Measurements from ENCODE around the gene DACT2.

DACT2 gene

DNA sequence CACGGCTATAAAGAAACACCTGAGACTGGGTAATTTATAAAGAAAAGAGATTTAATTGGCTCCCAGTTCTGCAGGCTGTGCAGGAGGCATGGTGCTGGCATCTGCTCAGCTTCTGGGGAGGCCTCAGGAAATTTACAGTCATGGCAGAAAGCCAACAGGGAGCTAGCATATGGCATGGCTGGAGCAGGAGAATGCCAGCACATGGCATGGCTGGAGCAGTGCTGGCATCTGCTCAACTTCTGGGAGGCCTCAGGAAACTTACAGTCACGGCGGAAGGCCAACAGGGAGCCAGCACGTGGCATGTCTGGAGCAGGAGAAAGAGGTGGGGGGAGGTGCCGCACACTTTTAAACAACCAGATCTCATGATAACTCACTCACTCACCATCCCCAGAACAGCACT is 32.5 kb upstream of the DACT2 start:
- no peak for DNase-seq (ENCODE audit: low spot score)

DNA sequence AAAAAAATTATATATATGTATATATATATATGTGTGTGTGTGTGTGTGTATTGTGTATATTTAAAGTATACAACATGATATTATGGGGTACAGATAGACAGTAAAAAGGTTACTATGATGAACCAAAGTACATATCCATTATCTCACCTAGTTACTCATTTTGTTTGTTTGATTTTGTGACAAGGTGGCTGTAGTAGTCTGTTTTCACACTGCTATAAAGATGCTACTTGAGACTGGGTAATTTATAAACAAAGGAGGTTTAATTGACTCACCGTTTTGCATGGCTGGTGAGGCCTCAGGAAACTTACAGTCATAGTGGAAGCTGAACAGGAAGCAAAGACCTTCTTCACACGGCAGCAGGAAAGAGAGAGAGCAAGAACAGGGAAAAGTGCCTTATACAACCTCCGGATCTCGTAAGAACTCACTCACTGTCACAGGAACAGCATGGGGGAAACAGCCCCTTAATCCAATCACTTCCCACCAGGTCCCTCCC is 30.2 kb upstream of the DACT2 start:
- no peak for DNase-seq (ENCODE audit: low spot score)

DNA sequence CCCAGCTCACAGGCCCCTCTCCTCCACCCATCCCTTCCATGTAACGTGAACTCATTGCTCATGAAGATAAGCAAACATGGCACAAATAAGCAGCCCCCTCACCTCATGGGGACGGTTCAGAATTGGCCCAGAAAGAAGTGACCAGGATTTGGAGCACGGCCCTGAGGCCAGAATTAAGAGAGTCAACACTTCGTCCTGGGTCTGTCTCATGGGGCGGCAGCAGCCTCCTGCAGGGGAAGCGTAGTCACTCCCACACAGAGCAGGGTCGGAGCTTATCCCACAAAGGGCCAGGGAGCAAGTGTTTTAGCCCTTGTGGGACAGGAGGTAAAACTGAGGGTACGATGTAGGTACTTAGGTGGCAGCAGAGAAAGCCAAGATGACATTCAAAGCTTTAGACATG is 28.6 kb upstream of the DACT2 start:
- DNase-seq (ENCODE audit: low spot score) = no peak

DNA sequence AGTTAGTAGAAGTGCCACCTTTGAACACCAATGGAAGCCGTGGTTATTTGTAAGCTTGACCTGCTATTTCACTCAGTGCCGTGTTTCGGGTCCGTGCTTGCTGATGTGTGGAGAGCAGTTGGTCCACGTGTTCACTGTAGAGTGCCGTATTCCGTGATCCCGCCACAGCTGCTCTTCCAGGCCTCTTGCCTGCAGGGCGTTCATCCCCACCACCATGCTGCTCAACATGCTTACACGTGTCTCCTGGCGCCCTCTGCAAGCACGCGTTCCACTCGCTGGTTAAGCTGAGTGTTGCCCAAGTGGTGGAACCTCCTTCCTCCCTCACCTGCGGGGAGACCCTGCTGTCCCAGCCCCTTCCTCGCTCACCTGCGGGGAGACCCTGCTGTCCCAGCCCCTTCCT is 28.0 kb upstream of the DACT2 start:
- no peak for DNase-seq (ENCODE audit: low spot score)

DNA sequence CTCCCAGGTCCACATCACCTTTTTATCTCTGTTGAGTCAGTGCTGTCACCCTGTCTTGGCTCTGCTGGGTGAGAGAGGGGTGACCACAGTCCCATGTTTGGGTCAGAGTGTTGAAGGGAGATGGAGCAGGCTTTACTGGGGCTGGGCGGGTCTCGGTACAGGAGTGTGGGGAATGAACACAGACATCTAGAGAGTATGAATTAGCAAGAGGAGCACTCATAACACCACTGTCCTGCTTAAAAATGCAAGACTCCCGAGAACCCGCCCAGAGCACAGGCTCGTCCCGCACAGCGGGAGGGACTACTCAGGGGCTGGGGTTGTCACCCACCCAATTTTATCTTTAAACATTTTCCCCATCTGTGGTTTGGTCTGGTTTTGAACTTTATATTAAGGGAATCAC is 27.5 kb upstream of the DACT2 start:
- DNase-seq (ENCODE audit: low spot score) = no peak

DNA sequence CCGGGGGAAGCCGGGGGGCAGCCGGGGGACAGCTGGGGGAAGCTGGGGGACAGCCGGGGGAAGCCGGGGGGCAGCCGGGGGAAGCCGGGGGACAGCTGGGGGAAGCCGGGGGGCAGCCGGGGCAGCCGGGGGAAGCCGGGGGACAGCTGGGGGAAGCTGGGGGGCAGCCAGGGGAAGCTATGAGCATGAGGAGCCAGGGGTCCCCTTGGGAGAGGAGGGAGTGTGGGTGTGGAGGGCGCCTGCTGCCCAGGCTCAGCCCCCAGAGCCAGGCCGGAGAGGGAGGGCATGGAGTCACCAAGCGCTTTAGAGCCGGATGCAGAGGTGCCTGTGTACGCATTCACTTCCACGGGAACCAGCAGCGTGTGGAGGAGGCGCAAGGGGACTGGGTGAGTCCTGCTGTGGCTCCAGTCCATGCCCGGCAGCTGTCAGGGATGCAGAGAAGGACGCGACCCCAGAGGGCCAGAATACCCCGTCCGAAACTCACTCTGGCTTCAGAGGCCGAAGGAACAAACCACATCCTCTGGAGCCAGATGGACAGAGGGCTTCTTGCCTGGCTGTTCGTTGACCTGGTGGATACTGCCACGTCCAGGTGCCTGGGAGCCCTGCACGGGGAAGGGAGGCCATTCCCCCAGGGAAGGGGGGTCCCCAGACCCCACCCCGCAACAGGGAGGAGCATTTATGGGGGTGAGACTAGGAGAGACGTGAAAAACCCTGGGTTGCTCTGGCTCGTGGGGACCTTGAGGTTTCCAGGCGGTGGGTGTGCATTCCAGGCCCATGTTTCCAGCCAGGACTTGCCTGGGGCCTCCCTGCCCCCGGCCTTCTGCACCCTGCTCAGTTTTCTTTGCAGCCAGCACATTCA is 26.5 kb upstream of the DACT2 start:
- DNase-seq (ENCODE audit: low spot score) = no peak

DNA sequence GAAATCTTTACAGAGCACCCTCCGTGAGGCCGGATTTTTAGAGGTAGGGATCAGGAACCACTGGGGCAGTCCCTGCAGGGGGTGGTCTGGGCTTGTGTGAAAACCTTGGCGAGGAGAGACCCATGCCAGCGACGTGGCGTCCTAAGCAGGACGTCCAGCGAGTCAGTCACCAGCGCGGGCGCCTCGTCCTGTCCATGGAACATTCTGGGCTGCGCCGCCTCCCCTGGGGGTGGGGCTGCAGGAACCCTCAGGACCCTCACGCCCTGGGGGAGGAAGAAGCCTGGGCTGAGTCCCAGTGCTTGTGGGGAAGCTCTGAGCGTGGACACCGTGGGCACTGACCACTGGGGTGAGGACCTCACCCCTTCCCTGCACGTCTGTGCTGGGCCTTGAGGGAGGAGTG is 25.7 kb upstream of the DACT2 start:
- no peak for DNase-seq (ENCODE audit: low spot score)

DNA sequence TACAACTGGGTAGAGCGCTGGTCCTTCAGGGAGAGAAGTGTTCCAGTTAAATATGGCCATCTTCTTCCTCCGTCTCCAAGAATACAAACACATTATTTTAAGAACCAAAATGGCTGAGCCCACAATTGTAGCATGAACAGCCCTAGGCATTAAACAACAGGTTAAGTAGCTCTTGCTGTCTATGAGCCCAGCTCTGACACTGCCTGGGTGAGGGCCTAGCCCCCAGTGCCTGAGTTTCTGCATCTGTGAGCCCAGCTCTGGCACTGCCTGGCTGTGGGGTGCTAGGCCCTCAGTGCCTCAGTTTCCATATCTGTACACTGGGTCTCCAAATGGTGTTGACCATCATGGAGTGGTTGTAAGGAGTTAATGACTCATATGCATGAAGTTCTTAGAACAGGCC is 24.8 kb upstream of the DACT2 start:
- DNase-seq (ENCODE audit: low spot score) = no peak

DNA sequence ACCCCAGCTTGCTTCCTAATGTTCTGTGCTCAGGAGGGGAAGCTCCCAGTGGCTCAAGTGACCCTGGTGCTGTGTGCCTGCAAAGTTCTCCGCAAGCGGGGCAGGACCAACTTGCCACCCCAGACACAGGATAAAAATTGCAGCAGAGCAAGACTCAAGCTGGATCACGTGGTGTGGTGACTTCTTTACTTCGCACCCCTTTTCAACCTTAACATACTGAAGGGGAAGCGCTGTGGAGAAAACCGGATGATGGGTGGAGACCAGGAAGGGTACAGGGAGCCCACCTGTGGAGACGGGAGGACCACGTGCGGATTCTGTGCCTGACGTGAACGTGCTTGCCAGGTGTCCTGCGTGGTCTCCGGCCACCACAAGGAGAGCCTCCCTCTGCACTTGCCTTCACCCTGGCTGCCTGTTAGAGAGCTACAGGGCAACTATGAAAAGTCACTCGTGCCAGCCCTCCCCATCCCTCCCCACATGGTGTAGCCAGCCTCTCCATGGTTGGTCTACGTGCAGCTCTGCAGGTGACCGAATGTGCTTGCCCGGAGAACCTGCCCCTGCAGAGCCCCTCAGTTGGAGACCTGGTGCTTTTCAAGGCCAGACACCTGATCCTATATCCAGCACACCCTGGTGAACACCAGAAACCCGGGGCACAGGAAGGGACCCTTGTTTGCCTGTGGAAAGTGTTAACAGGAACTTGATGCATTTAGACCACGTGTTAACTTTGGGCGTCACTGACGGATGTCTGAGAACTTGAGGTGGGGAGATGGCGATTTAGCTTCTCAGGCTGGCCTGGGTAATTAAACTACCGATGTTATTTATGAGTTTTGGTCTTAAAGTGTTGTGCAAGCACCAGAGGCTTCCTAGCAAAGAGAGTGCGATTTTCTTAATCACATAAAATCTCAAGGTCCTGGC is 23.9 kb upstream of the DACT2 start:
- no peak for DNase-seq (ENCODE audit: low spot score)

DNA sequence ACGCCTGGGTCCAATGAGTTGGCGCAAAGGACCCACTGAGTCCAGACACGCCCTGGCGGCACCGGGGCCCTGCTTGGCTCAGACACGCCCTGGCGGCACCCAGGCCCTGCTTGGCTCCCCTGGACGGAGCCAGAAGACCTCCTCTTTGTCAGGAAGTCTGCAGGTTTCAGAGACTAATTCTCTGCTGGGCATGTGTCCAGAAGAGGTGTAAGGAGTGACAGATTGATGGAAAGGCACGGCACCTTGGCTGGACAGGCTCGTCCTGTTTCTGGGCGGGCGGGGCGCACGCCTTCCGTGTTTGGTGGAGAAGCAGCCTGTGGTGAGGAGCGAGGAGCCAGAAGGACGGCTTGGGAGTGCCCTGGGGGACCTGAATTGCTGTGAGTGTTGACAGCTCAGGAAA is 23.1 kb upstream of the DACT2 start:
- no peak for DNase-seq (ENCODE audit: low spot score)

DNA sequence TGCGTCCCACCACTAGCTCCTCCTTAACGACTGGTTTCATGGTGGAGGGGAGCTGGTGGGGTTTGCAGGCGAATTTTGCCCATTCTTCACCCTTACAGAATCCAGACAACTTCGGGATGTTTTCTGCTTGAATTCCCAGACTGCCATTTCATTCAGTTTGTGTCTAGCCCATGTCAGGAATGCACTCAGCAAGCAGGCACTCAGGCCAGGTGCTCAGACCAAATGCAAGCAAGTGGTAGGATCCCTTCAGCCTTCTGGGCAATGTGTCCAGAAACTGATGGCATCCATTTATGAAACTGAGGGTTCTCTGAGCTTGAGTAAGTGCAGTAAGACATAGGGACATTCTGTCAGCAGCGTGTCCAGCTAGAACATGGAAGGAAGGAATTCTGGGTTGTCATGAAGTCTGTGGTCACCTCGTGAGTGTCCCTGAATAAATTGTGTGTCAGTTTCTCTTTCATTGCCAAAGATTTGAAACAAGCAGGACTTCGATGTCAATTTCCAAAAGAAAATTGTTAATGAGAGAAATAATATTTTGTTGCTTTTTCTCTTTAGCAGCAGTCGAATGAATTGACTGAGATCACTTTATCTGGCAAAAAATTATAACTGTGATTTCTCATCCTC is 21.8 kb upstream of the DACT2 start:
- no peak for DNase-seq (ENCODE audit: low spot score)

DNA sequence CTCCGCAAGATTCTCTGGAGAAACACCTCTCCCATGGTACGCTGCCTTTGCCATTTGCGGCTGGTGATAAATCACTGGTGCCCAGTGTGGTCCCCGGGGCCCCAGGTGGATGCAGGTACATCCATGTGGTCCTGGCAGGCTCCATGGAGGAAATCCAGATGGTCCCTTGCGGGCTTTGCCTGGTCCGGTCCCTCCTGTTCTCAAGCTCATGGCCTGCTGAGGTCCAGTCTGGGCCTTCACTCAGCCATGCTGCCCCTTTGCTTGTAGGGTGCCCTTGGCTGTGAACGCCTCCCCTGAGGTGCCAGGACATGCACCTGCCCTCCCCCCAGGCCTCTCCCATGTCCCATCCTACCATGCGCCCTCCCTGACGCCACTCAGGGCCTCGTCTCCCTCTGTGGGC is 21.2 kb upstream of the DACT2 start:
- no peak for DNase-seq (ENCODE audit: low spot score)

DNA sequence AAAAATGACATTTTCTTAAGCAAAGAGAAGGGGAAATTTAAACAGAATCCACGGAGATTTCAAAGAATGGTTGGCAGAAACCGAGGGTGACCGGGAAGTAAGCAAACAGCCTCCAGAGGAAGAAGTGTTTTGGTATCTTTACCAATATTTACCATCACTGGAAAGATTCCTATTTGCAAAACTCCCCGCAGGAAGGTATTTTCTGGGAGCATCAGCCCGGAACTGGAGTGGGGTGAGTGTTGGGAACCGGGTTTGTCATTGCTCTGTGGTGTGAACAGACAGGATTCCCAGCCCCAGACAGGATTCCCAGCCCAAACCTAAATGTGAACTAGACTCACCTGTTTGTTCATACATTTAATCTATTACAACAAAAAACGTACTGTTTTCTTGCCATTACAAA is 19.2 kb upstream of the DACT2 start:
- no peak for DNase-seq (ENCODE audit: low spot score)

DNA sequence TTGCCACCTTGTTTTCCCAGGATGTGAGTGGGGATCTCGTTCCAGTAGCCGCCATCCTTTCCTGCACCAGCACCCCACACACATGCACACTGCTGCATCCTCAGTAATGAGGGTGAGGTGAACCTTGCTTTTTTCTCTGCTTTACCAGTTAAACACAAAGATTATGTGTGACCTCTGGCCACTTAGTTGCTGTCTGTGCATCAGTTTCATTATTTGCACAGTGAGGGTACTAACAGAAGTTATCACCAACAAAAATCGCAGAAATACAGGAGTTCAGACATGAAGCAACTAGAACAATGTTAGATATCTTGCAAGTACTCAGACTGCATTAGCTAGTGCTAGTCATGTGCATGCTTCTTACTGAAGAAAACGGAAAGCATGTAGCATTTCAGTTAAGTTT is 17.4 kb upstream of the DACT2 start:
- DNase-seq (ENCODE audit: low spot score) = no peak

DNA sequence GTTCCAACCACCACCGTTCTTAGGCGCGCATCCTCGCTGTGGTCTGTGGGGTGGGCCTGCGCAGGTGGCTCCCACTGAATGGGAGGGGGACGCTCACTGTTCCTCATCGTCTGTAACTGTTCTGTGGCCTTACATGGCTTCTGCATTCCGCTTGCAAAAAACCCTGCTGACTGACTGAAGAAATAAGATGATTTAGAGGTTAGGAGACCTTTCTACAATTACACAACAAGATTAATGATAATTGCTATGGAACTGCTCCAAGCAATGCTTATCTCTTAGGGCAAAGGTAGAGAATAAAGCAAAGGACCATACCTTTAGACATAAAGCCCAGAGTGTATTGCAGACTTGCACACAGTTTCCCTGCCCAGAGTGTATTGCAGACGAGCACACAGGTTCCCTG is 14.4 kb upstream of the DACT2 start:
- no peak for DNase-seq (ENCODE audit: low spot score)

DNA sequence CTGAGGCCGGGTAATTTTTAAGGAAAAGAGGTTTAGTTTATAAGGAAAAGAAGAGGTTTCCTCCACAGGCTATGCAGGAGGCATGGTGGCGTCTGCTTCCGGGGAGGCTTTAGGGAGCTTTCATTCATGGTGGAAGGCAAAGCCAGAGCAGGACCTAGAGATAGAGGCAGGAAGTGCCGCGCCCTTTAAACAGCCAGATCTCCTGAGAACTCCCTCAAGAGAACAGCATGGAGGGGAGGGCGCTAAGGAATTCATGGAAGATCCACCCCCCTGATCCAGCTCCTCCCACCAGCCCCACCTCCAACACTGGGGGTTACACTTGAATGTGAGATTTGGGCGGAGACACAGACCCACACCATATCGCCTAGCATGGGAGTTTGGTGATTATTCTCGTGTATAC is 13.9 kb upstream of the DACT2 start:
- DNase-seq (ENCODE audit: low spot score) = no peak

DNA sequence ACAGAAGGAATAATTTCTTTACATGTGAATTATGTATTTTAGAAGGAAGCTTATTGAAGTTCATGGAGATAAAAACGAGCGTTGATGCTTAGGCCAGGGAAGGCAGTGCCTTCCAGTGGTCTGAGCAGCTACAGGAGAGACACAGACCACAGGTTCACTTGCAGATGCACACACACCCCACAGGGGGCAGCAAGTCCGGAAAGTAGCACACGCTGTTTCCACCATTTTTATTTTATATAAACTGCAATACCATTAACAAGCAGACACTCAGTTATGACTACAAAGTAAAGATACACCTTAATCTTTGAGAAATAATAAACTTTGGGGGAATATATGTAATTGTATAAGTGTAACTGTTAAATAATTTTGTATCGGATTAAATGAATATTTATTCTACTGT is 13.5 kb upstream of the DACT2 start:
- no peak for DNase-seq (ENCODE audit: low spot score)

DNA sequence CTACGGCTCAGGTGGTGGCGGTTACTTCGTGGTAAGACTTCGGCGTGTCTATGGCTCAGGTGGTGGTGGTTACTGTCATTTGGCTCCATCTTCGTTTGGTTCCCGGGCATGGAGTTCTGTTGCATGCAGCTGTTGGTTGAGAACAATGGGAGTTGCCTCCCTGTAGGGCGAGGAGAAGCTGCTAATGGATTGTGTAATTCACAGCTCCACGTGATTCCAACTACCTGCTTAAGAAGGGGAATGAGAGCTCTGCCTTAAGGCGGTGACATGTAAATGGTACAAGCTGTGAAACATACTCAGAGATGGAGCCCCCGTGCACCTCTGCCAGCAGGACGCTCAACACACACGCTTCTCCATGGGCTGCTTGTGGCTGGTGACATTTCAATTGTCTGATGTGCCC is 12.4 kb upstream of the DACT2 start:
- no peak for DNase-seq (ENCODE audit: low spot score)

DNA sequence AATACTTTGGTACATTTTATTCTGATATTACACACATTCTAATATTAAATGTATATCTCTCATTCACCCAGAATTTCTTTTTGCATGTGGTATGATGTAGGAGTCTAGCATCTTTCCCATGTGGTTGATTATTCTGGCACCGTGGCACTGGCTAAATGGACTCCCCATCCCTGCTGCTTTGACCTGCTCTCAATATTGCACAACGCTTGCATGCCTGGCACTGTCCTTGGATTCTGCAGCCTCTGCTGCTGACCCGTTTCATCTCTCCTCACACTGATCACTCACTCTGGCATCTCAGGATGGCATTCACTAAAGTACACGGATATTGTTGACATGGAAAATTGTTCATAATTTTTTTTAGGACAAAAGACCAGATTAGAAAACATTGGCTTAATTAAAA is 11.5 kb upstream of the DACT2 start:
- DNase-seq (ENCODE audit: low spot score) = no peak

DNA sequence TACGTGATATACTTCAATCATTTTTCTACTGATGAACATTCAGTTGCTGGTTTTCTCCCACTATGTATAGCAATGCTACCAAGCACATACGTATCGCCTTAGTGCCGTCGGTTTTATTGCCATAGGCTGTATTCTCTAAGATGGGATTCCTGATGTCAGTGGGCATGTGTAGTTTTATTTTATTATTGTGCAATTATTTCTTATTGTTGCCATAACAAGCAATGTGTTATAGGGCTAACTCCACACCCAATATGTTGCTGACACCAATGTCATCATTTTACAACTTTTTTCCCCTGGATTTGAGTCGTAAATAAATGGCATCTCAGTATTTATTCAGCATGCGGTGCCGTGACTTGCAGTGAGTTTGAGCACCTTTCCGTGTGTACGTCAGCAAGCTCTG is 10.8 kb upstream of the DACT2 start:
- no peak for DNase-seq (ENCODE audit: low spot score)

DNA sequence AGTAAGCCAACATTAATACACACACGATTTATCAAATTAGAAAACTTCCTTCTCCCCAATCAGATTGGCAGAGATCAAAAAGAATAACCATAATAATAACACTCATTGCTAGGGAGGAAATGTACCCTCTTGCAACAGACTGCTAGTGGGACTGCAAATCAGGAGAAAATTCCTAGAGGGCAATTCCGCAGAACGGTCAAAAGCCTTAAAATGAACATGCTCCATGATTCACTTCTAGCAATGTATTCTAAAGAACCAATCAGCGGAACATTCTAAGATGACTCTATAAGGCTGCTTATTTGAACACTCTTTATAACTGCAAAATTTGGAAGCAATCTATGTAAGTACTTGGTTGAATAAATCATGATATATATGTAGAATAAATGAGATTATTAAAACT is 8.5 kb upstream of the DACT2 start:
- DNase-seq (ENCODE audit: low spot score) = no peak

All from AG08395 (cell line).